Stimulated activated CD4-positive, alpha-beta T cell treated with anti-CD3 and anti-CD28 coated beads, Interleukin-4, amount 100 ng/mL, for 24 hours (primary cell): ENCODE results near the gene KRTAP5-8.
"Not testable (repeated sequence)": the region's sequence is repeated elsewhere in the genome, so short reads cannot be mapped to it uniquely, and the experiment has no call there.

Source experiments
- DNase-seq: peaks from one replicate; pipeline ENCODE4 v3.0.0-alpha.2; 2020

KRTAP5-8 gene

DNA sequence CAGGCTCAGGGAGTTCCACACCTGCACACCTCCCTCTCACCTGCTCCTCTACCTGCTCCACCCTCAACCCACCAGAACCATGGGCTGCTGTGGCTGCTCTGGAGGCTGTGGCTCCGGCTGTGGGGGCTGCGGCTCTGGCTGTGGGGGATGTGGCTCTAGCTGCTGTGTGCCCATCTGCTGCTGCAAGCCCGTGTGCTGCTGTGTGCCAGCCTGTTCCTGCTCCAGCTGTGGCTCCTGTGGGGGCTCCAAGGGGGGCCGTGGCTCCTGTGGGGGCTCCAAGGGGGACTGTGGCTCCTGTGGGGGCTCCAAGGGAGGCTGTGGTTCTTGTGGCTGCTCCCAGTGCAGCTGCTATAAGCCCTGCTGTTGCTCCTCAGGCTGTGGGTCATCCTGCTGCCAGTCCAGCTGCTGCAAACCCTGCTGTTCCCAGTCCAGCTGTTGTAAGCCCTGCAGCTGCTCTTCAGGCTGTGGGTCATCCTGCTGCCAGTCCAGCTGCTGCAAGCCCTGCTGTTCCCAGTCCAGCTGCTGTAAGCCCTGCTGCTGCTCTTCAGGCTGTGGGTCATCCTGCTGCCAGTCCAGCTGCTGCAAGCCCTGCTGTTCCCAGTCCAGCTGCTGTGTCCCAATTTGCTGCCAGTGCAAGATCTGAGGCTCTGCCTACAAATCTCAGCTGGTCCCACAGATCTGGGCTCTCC is at the start of gene KRTAP5-8:
Gene KRTAP5-8 (plus strand): TSS at position 49 of the 689 bp plus-strand sequence. CDS start 31 bp downstream, at position 80.
- DNase-seq = not testable (repeated sequence)

- DNase-seq = no peak
Measured at GRCh38 chr11:71488681-71489270, 49.0 kb upstream of the KRTAP5-8 start.

GRCh38 chr11:71489311-71490043 is 48.3 kb upstream of the KRTAP5-8 start:
- DNase-seq = peak; percentile 69

DNA sequence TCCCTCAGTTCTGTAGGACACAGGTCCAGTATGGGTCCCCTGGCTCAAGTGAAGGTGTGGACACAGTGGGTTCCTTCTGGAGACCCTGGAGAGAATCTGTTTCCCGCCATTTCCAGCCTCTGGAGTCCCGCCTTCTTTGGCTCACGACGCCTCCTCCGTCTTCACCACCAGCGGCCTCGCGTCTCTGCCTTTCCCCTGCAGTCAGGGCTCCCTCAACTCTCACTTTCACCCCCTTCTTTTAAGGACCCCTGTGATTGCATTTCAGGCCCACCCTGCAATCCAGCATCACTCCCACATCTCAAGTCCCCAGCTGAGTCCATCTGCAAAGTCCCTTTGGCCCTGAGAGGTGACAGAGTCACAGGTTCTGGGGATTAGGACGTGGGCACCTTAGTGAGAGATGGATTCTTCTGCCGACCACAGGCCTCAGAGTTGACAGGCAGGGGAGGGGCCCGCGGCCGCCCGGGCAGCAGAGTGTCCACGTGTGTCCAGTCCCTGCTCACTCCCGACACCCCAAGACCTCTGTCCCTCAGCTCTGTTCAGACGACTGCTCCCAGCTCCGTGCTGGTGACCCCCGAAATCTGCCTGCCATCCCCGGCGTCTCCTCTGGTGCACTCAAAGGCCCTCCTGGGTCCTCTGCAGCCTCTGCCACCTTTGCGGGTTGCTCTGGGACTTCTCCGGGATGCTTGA is 47.6 kb upstream of the KRTAP5-8 start:
- DNase-seq = no peak

DNA sequence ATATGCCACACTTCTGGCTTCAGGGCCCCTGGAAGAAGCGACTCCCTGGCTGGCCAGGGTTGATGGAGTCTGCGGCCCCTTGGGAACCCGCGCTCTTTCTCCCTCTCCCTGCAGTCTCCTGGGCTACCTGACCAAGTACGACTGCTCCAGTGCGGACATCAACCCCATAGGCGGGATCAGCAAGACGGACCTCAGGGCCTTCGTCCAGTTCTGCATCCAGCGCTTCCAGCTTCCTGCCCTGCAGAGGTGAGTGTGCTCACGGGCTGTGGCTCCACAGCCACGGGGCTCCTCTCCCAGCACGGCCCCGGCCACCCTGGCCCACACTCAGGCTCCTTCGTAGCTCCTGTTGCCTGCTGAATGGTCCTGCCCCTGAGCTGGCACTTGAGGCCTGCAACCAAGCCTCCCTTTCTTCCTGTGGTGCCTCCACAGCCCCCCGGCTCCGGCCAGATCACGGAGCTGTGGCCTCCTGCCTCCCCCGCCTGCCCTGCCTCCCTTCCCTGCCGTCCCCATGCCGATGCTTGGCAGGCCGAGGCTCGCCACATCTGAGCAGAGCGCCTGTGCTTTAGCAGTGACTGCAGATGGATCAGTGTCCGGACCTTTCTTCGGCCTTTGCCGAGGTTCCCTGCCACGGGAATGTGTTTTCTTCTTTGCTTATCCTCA is 47.0 kb upstream of the KRTAP5-8 start:
- DNase-seq = no peak

- no peak for DNase-seq
Measured at GRCh38 chr11:71491531-71491930, 46.3 kb upstream of the KRTAP5-8 start.

DNA sequence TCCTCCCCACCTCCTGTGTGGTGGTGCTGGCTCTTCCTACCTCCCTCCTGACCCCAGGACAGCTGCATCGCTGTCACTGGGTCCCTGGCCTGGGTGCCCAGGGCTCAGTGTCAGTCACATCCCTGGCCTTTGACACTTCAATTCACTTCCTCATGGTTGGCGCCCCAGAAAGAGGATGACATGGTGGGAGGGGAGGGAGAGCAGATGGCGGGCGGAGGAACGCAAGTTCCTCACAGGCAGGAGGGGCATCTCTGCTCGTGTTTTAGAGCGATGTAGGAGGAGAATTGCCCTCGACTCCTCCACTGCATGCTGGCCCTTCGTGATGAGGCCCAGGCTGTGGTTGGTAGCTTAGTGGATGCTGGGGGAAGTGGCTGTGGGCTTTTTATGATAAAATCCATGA is 45.9 kb upstream of the KRTAP5-8 start:
- no peak for DNase-seq

GRCh38 chr11:71495286-71496230 is 42.3 kb upstream of the KRTAP5-8 start:
- no peak for DNase-seq

DNA sequence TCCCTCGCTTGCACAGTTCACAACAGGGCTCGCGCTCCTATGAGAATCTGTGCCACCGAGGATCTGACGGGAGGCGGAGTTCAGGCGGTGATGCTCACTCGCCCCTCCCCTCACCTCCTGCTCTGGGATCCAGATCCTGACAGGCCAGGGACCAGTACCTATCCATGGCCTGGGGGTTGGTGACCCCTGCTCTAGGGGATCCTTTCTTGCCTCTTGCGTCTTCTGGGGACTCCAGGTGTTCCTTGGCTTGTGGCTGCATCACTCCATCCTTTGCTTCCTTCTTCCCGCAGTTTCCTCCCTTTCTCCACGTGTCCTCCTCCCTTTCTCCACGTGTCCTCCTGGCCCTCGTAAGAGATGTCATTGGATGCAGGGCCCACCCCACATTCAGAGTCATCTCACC is 41.4 kb upstream of the KRTAP5-8 start:
- no peak for DNase-seq

GRCh38 chr11:71498091-71498490 is 39.7 kb upstream of the KRTAP5-8 start:
- DNase-seq = no peak

DNA sequence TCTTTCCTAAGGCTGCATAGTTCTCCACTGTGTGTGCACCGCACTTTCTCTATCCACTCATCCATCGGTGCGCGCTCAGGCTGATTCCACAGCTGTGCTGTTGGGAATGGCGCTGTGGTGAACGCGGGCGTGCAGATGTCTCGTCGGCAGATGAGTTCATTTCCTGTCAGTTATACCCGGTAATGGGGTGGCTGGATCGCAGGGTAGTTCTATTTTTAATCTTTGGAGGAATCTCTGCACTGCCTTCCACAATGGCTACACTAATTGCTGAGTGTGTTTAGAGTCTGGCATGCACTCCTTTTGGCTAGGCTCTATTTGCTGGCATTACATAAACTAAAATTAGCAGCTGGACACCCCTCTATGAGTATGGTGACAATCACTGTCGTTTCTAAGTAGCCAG is 38.7 kb upstream of the KRTAP5-8 start:
- no peak for DNase-seq

DNA sequence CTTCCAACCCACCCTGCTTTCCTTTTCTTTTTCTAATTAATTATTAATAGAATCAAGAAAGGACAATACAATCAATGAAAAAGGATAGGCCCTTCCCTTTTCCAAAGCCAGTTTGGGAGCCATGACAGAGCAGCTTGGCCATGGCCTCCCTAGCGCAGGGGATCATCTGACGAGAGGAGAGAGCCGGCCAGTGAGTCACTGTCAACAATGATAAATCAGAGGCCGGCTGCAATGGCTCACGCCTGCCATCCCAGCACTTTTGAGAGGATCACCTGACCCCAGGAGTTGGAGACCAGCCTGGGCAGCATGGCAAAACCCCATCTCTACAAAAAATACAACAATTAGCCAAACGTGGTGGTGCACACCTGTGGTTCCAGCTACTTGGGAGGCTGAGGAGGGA is 38.3 kb upstream of the KRTAP5-8 start:
- no peak for DNase-seq

DNA sequence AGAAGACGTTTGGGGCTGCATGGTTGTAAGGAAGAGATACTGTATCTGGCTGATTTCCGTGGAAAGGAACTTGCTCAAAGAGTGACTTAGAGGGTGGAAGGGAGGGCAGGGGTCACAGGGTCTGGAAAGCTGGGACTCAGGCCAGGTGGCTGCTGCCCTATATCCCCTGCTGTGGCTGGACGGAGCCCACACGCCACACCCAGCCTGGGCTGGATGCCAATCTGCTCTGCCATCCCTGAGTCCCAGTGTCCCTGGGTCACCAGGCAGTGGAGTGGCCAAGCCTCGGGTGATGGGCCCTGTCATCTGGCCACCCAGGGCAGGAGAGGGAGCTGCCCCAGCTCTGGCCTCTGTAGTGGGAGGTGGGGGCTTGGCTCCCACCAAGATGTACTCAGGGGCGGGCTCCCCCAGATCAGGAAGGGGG is 37.2 kb upstream of the KRTAP5-8 start:
- no peak for DNase-seq

GRCh38 chr11:71501071-71501985 is 36.5 kb upstream of the KRTAP5-8 start:
- no peak for DNase-seq

DNA sequence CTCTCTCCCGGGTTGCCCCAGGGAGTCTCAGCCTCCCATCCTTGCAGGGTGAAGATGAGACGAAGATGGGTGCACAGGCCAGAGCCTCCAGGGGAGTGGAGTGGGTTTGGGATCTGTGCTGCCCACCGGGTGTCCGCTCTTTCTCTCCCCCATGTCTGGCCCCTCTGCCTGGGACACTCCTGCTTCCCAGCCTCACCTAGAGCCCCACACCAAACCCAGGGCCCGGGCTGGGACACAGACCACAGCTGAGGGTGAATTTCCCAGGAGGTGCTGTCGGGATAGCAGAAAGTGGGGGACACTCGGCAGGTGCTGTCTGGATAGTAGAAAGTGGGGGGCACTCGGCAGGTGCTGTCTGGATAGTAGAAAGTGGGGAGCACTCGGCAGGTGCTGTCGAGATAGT is 35.8 kb upstream of the KRTAP5-8 start:
- no peak for DNase-seq

GRCh38 chr11:71502871-71503435 is 34.9 kb upstream of the KRTAP5-8 start:
- no peak for DNase-seq

GRCh38 chr11:71504531-71504930 is 33.3 kb upstream of the KRTAP5-8 start:
- no peak for DNase-seq

GRCh38 chr11:71505001-71505400 is 32.8 kb upstream of the KRTAP5-8 start:
- DNase-seq = no peak

GRCh38 chr11:71505781-71506180 is 32.0 kb upstream of the KRTAP5-8 start:
- no peak for DNase-seq

GRCh38 chr11:71507102-71507501 is 30.7 kb upstream of the KRTAP5-8 start:
- no peak for DNase-seq
